ENCODE data around the gene ATP5F1E.

DNA sequence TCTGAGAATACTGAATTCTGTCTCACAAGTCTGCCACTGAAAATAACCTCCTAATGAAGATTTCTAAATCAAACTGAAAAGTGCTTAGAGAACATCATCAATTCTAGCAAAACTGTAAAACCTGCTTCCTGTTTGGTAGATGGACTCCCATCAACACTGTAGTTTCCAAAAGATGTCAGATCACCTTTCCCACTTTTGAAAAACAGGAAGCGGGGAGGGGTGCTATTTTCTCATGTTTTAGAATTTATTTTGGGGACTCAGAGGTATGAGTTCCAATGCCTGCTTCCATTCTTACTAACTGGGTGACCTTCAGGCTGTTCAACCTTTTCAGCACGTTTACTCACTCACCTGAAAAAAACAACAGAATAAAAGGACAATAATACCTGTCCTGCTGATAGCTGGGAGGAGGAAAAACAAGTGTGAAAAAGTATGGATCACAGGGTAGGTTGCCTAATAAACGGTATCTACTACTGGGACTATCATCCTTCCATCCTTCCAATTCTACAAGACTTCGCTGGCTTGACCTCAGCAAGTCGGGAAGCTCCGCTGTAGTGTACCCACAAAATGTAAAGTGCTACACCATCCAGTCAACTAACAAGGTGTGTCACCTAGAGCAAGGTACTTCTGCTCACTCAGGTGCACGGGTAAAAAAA, 1.1 kb downstream of the ATP5F1E start:
- TF ChIP-seq, protein P1, sequence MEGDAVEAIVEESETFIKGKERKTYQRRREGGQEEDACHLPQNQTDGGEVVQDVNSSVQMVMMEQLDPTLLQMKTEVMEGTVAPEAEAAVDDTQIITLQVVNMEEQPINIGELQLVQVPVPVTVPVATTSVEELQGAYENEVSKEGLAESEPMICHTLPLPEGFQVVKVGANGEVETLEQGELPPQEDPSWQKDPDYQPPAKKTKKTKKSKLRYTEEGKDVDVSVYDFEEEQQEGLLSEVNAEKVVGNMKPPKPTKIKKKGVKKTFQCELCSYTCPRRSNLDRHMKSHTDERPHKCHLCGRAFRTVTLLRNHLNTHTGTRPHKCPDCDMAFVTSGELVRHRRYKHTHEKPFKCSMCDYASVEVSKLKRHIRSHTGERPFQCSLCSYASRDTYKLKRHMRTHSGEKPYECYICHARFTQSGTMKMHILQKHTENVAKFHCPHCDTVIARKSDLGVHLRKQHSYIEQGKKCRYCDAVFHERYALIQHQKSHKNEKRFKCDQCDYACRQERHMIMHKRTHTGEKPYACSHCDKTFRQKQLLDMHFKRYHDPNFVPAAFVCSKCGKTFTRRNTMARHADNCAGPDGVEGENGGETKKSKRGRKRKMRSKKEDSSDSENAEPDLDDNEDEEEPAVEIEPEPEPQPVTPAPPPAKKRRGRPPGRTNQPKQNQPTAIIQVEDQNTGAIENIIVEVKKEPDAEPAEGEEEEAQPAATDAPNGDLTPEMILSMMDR (IDR thresholded peaks at IDR 0.05): no peak
- TF ChIP-seq POLR2A (IDR thresholded peaks at IDR 0.05): no peak

Data from lower leg skin (tissue), 3 donors.